HEK293T (cell line): ENCODE data around the gene PCDH9.

Experiments used
- CTCF ChIA-PET: fragments of 350-600 bp; formaldehyde crosslinking; extraction: SDS; loops from one replicate; lab custom pipeline; 2021; ENCODE audit warnings: antibody characterized with exemption, inconsistent platforms; lab: Yijun Ruan, JAX
- POLR2A ChIA-PET: fragments of 350-600 bp; formaldehyde crosslinking; extraction: SDS; loops from one replicate; lab custom pipeline; 2020; ENCODE audit warnings: antibody characterized with exemption, inconsistent platforms; lab: Yijun Ruan, JAX
- DNase-seq: peaks from one replicate; pipeline ENCODE4 v3.0.0; 2012; ENCODE audit warnings: mixed read lengths; ENCODE audit errors: extremely low spot score
- ARNT ChIP-seq: fragments of 450-650 bp; IDR thresholded peaks from 2 replicates; pipeline ENCODE4 v1.6.1; 2017; ENCODE audit warnings: mild to moderate bottlenecking
- BHLHE40 ChIP-seq: fragments of 450-650 bp; IDR thresholded peaks from 2 replicates; pipeline ENCODE4 v1.6.1; 2016; ENCODE audit warnings: mild to moderate bottlenecking, moderate library complexity, borderline replicate concordance
- CTBP1 ChIP-seq: fragments of 450-650 bp; IDR thresholded peaks from 2 replicates; pipeline ENCODE4 v1.6.1; 2016; ENCODE audit warnings: borderline replicate concordance
- ELF4 ChIP-seq: fragments of 450-650 bp; IDR thresholded peaks from 2 replicates; pipeline ENCODE4 v1.6.1; 2017; ENCODE audit warnings: antibody characterized with exemption
- FOXA1 ChIP-seq: fragments of 450-650 bp; IDR thresholded peaks from 2 replicates; pipeline ENCODE4 v1.6.1; 2016; ENCODE audit warnings: mild to moderate bottlenecking
- FOXK2 ChIP-seq: fragments of 450-650 bp; IDR thresholded peaks from 2 replicates; pipeline ENCODE4 v1.6.1; 2016; ENCODE audit warnings: mild to moderate bottlenecking
- FOXM1 ChIP-seq: fragments of 450-650 bp; IDR thresholded peaks from 2 replicates; pipeline ENCODE4 v1.6.1; 2017; ENCODE audit warnings: mild to moderate bottlenecking, borderline replicate concordance
- HDGF ChIP-seq: fragments of 450-650 bp; IDR thresholded peaks from 2 replicates; pipeline ENCODE4 v1.6.1; 2017; ENCODE audit warnings: antibody characterized with exemption, borderline replicate concordance
- L3MBTL2 ChIP-seq: fragments of 450-650 bp; conservative IDR thresholded peaks from 2 replicates; pipeline ENCODE4 v1.6.1; 2016; ENCODE audit warnings: mild to moderate bottlenecking
- LEF1 ChIP-seq: fragments of 450-650 bp; IDR thresholded peaks from 2 replicates; pipeline ENCODE4 v1.6.1; 2017; ENCODE audit warnings: mild to moderate bottlenecking, borderline replicate concordance
- NFRKB ChIP-seq: fragments of 450-650 bp; IDR thresholded peaks from 2 replicates; pipeline ENCODE4 v1.6.1; 2016; ENCODE audit warnings: mild to moderate bottlenecking, moderate library complexity
- SP1 ChIP-seq: fragments of 450-650 bp; IDR thresholded peaks from 2 replicates; pipeline ENCODE4 v1.6.1; 2017
- SUZ12 ChIP-seq: fragments of 450-650 bp; IDR thresholded peaks from 2 replicates; pipeline ENCODE4 v1.6.1; 2016; ENCODE audit warnings: mild to moderate bottlenecking
- TARDBP ChIP-seq: fragments of 450-650 bp; IDR thresholded peaks from 2 replicates; pipeline ENCODE4 v1.6.1; 2016
- ZNF384 ChIP-seq: fragments of 450-650 bp; IDR thresholded peaks from 2 replicates; pipeline ENCODE4 v1.6.1; 2016
- TF ChIP-seq, protein P1 (sequence below): fragments of 450-650 bp; IDR thresholded peaks from 2 replicates; pipeline ENCODE4 v1.6.1; 2016

The PCDH9 gene

DNA sequence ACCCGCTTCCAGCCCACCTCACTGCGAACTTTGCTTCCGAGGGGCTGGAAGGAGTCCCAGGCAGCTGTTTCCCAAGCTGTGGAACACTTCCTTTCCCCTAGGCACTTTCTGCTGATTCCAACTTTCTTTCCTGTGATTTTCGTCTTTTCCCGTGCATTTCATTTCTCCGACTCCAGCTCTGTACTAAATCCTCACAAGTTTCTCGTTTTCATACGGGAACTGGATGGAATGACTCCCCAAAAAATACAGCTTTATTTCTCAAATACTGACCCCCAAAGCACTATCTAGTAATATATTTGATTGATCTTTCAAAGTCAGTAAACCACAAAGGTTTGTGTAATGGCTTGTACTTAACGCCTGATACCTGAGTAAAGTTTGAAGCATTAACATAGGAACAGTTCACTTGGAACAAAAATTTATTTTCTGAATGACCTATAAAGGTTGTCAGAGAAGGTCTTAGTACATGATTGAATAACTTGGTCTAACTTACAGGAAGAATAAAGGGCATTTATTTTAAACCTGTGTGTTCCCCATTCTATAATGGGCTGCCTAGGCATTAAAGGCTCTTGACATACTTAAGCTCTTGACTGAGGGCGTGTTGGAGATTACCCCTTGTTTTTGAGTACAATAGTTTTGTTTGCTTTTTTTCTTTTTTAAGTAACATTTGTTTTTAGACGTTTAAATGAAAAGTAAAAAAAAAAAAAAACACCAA, 1.3 kb upstream of the PCDH9 start:
- CTCF ChIA-PET: interaction anchor here (0.6 to 1.3 kb wide), 4 partner anchors 130 to 612 kb away, joined by 3 to 10 read pairs (median 3); no protein-coding TSS in a partner anchor
- POLR2A ChIA-PET: interaction anchor here (0.7 to 1.3 kb wide), 4 partner anchors 9 to 537 kb away, joined by 3 to 5 read pairs (median 4); no protein-coding TSS in a partner anchor
- DNase-seq: no peak
- no peak for TF ChIP-seq FOXK2
- no peak for TF ChIP-seq L3MBTL2
- TF ChIP-seq SP1: no peak
- TF ChIP-seq BHLHE40: no peak
- TF ChIP-seq ARNT: no peak
- no peak for TF ChIP-seq SUZ12
- no peak for TF ChIP-seq ELF4
- no peak for TF ChIP-seq LEF1
- no peak for TF ChIP-seq NFRKB
- no peak for TF ChIP-seq HDGF
- no peak for TF ChIP-seq FOXA1
- no peak for TF ChIP-seq FOXM1
- TF ChIP-seq, protein P1, sequence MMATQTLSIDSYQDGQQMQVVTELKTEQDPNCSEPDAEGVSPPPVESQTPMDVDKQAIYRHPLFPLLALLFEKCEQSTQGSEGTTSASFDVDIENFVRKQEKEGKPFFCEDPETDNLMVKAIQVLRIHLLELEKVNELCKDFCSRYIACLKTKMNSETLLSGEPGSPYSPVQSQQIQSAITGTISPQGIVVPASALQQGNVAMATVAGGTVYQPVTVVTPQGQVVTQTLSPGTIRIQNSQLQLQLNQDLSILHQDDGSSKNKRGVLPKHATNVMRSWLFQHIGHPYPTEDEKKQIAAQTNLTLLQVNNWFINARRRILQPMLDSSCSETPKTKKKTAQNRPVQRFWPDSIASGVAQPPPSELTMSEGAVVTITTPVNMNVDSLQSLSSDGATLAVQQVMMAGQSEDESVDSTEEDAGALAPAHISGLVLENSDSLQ: no peak
- TF ChIP-seq TARDBP: no peak
- TF ChIP-seq ZNF384: no peak

DNA sequence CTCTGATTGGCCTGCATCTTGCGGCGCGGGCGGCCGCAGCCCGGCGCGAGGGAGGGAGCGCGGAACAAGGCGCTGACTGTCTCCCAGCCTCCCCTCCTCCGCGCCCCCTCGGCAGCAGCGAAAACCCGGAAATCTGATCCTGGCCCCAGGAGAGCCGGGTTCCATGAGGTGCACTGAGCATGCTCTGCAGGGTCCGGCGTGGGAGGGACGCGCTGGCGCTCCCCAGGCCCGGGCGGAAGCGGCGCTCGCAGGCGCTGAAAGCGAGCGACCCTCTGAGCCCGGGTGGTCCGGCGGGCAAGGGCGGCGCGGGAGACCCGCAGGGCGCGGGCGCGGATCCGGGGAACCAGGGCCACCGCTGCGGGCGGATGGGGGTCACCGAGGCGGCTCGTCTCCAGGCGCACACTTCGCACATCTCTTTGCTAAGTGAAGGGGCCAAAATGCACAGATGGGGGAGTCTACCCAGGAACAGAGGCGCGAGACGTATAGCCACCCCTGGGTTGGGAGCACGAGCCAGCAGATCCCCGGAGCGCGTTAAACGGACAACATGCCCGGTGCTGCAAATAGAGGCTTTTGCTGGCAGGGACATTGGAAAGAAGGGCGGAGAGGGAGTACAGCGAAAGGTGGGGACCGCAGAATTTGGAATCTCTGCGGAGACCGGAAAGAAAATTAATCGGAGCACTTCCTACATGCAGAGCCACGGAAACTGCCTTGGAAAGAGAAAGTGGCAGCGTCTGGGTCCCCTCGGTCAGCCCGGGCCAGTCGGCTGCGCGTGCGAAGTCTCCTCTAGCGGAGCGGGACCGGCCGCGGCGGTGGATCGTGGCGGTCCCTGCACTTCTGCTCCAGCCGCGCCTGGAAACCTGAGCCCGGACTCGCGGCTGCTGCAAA, 510 bp upstream of the PCDH9 start:
- ChIA-PET CTCF (interaction anchor here (0.7 to 1.3 kb wide), 2 partner anchors 185 to 575 kb away, joined by 3 to 10 read pairs; no protein-coding TSS in a partner anchor), POLR2A (interaction anchor here (0.7 to 1.4 kb wide), 4 partner anchors 11 to 536 kb away, joined by 3 to 5 read pairs (median 4); no protein-coding TSS in a partner anchor)

DNA sequence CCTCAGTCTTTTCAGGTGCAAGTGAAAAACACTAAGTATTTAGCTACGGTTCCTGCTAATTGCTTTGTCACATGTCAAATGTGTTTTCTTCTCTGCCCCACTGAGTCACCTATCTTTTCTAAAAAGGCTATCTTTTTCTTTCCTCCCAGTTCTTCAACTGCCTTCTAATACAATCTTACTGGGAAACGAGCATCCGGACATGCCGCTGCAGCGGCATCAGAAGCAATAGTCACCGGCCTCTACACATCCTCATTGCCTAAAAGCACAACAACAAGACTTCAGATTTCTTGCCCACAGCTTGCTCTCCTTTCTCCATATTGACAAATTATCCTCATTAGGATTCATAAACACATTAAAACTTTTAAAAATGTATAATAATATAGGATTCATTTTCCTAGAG, 1.2 kb downstream of the PCDH9 start:
- TF ChIP-seq SUZ12 (no peak), FOXA1 (no peak), ZNF384 (no peak), TARDBP (no peak), NFRKB (no peak), FOXM1 (no peak), LEF1 (no peak), L3MBTL2 (no peak), ELF4 (no peak), BHLHE40 (no peak), SP1 (no peak), FOXK2 (no peak), CTBP1 (no peak), ARNT (no peak), HDGF (no peak)
- TF ChIP-seq, protein P1: no peak
- ChIA-PET CTCF (interaction anchor here (0.6 to 1.4 kb wide), 8 partner anchors 9 to 1026 kb away, joined by 3 to 6 read pairs (median 3); no protein-coding TSS in a partner anchor), POLR2A (interaction anchor here (0.7 to 1.4 kb wide), 6 partner anchors 9 to 1508 kb away, joined by 3 to 7 read pairs (median 3); no protein-coding TSS in a partner anchor)
- DNase-seq: peak; percentile 66

More for the DNA sequence above, 510 bp upstream of the PCDH9 start:
- peak; percentile 100 for DNase-seq
- no peak for TF ChIP-seq SUZ12
- TF ChIP-seq L3MBTL2: no peak
- TF ChIP-seq ZNF384: no peak
- no peak for TF ChIP-seq ELF4
- no peak for TF ChIP-seq FOXM1
- TF ChIP-seq CTBP1: no peak
- TF ChIP-seq ARNT: no peak
- TF ChIP-seq NFRKB: no peak
- TF ChIP-seq FOXA1: no peak
- no peak for TF ChIP-seq LEF1
- TF ChIP-seq TARDBP: no peak
- no peak for TF ChIP-seq SP1
- TF ChIP-seq, protein P1: no peak
- TF ChIP-seq HDGF: no peak
- TF ChIP-seq FOXK2: no peak

DNA sequence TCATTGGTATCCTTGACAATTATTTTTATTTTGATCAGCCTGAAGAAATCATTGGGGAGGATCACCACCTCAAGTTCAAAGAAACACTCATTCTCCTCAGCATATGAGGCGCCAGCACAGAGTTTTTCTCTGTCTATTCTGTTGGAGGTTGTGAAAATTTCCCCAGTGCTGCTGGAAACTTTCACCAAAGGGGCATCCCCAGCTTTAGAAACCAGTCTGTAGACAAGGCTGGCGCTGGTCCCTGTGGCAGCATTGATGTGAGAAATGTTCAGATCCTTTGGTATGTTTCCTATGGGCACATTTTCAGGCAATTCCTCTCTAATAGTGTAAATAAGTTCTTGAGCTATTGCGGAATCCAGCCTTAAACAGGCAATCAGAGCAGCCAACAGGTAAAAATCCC, 2.1 kb downstream of the PCDH9 start:
- TF ChIP-seq SP1 (no peak), TARDBP (no peak), FOXA1 (no peak), LEF1 (no peak), ELF4 (no peak), BHLHE40 (no peak), NFRKB (no peak), FOXK2 (no peak), SUZ12 (no peak), FOXM1 (no peak), L3MBTL2 (no peak), ZNF384 (no peak), ARNT (no peak), HDGF (no peak), CTBP1 (no peak)
- TF ChIP-seq, protein P1: no peak
- DNase-seq: no peak
- ChIA-PET CTCF (interaction anchor here (0.7 to 0.8 kb wide), 2 partner anchors 10 to 188 kb away, joined by 4 to 5 read pairs; no protein-coding TSS in a partner anchor), POLR2A (no interaction called here)
